NOMO-1 treated with DMSO at 0.1 percent for 48 hours (cell line): ENCODE measurements around the gene ST3GAL6.
"Not testable (repeated sequence)": the region's sequence is repeated elsewhere in the genome, so short reads cannot be mapped to it uniquely, and the experiment has no call there.

Experiments
- DNase-seq: peaks from one replicate; lab custom pipeline; 2025; ENCODE audit not compliant: unreplicated experiment; lab: John Stamatoyannopoulos, UW

Gene ST3GAL6

GRCh38 chr3:98799479-98799878, 36.3 kb downstream of the ST3GAL6 start:
- no peak for DNase-seq

DNA sequence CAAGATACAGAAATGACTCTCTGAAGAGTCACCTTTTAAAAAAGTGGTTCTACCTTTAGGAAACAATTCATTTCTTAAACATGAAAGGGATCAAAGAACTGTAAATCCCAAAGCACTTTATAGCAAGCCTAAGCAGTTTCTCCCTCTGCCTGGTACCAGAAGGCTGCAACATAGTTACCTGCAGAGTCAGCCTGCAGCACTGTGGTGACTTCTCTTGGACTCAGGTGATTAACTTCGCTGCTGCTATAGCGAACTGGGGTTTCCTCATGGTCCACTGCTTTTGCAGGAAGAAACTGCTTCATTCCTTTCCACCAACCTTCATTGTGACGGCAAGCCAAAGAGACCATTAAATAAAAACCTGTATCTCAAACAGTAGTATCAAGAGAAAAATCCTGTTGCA, 37.3 kb downstream of the ST3GAL6 start:
- no peak for DNase-seq

DNA sequence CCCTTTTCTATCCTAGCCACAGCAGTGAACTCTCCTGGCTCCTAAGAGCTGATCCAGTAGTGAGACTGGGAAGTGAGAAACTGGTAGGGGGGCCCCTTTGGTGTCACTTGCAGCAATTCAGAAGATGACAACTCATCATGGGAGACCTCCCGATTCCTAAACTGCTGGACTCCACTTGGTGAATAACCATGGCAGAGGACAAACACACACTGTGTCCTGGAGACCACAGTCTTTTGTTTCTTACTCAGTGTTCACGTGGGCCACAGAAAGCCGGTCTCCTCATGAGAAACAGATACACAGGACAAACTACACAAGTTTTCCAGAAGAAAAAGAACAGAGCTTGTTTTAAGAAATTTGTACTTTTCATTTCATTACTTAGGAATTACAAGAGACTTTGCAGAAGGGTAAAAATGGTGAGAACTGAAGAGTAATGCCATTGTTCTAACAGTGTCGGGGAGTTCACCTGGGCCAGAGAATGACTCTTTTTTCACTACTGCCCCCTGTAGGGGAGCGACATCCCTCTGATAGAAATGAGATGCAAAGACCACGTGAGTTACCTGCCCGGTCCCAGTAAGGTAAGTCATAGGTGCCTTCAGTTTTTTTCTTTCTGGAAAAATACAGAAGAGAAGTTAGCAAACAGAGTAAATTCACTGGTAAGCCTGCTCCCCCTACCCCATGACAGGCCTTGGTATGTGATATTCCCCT, 38.1 kb downstream of the ST3GAL6 start:
- no peak for DNase-seq

- no peak for DNase-seq
These were observed 42.4 kb downstream of the ST3GAL6 start for GRCh38 chr3:98805571-98805970.

GRCh38 chr3:98806521-98806920, 43.4 kb downstream of the ST3GAL6 start:
- no peak for DNase-seq

DNA sequence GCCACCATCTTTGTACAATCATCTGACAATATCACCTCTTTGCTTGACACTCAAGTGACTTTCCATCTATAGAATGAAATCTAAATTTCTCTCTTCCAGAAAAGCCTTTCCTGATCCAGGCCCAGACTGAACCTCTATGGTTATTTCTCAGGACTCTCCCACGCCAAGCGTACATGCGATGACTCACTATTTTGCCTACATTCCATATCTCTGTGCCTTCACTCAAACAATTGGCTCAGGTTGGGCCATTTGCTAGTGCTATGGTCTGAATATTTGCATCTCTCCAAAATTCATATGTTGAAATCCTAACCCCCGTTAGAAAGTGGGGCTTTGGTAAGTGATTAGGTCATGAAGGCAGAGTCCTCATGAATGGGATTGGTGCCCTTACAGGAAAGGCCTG, 43.9 kb downstream of the ST3GAL6 start:
- no peak for DNase-seq

GRCh38 chr3:98807561-98807960, 44.4 kb downstream of the ST3GAL6 start:
- DNase-seq = no peak

- no peak for DNase-seq
These were observed 44.9 kb downstream of the ST3GAL6 start for GRCh38 chr3:98808071-98808470.

- peak; percentile 25 for DNase-seq
These were observed 46.4 kb downstream of the ST3GAL6 start for GRCh38 chr3:98809557-98809956.

DNA sequence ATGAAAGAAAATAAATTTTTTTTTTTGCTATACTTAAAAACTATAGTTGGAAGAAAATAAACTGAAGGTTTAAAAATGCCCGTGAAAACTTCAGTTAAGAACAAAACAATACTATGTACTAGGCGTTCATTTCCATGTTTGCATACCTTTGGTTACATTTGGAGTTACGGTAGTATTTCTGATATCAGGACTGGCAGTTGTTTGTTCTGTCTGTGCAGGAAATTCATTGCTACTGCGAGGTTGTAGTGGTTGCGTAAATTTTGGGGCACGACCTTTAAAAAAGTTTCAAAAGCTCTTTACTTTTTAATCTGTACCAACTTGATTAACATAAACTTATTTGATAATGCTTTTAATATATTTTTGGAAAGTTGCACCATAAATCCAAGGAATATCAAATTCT, 47.9 kb downstream of the ST3GAL6 start:
- DNase-seq = peak; percentile 4

GRCh38 chr3:98812851-98813374, 49.8 kb downstream of the ST3GAL6 start:
- DNase-seq = peak; percentile 52

DNA sequence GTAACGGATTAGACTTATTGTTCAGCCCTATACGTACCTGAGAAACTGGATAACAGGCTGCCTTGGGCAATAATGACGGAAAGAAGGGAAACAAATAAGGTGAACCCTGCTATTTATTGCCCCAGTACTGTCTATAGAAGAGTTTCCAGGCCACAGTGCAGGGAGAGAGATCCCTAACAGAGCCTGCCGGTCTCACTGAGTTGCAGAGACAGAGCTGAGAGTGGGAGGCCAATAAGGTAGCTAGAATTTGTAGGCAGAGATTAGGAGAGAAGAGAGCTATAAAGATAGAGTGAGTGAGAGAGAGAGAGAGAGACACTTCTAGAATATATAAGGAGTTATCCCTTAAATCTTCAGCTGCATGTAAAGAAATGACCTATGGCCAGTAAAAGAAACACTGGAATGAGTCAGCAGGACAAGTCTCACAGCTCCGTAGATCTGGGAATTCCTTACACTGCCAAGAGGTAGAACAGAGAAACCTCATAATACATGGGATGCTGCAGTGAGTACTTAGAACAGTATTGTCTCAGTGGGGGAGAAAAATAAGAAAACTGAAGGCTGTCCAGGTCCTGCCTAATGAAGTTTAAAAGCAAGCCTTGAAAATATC, 51.8 kb downstream of the ST3GAL6 start:
- no peak for DNase-seq

GRCh38 chr3:98817547-98818041, 54.5 kb downstream of the ST3GAL6 start:
- peak; percentile 56 for DNase-seq

DNA sequence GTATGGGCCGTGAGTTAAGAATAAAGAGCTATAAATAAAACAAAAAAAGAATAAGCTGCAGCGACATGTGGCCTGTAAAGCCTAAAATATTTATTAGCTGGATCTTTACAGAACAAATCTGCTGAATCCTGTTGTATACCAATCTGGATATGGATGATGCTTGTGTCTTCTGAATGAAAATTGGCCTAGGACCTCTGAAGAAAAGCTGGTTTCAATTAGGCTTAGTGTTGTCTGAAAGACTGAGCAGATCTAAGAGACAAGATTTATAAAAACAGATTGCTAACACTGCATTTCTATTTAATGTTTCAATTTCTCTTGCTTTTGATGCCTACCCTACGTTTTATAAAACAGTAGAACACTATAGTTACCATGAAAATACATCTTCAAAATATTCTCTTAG, 57.9 kb downstream of the ST3GAL6 start:
- DNase-seq = no peak

- no peak for DNase-seq
These were observed 60.7 kb downstream of the ST3GAL6 start for GRCh38 chr3:98823791-98824190.

GRCh38 chr3:98824256-98824655, 61.1 kb downstream of the ST3GAL6 start:
- DNase-seq = no peak

GRCh38 chr3:98826126-98826525, 63.0 kb downstream of the ST3GAL6 start:
- no peak for DNase-seq

GRCh38 chr3:98827221-98827920, 64.2 kb downstream of the ST3GAL6 start:
- DNase-seq = no peak

GRCh38 chr3:98829246-98829832, 66.2 kb downstream of the ST3GAL6 start:
- no peak for DNase-seq

- DNase-seq = not testable (repeated sequence)
These were observed 67.9 kb downstream of the ST3GAL6 start for GRCh38 chr3:98831060-98831459.

GRCh38 chr3:98839846-98840245, 76.7 kb downstream of the ST3GAL6 start:
- no peak for DNase-seq
